Activated T-cell treated with anti-CD3 and anti-CD28 coated beads for 4 hours (primary cell): ENCODE data around the gene MAGI3.

ENCODE experiments used
- DNase-seq: peaks from one replicate; pipeline ENCODE4 v3.0.0-alpha.2; 2020

Gene MAGI3

DNA sequence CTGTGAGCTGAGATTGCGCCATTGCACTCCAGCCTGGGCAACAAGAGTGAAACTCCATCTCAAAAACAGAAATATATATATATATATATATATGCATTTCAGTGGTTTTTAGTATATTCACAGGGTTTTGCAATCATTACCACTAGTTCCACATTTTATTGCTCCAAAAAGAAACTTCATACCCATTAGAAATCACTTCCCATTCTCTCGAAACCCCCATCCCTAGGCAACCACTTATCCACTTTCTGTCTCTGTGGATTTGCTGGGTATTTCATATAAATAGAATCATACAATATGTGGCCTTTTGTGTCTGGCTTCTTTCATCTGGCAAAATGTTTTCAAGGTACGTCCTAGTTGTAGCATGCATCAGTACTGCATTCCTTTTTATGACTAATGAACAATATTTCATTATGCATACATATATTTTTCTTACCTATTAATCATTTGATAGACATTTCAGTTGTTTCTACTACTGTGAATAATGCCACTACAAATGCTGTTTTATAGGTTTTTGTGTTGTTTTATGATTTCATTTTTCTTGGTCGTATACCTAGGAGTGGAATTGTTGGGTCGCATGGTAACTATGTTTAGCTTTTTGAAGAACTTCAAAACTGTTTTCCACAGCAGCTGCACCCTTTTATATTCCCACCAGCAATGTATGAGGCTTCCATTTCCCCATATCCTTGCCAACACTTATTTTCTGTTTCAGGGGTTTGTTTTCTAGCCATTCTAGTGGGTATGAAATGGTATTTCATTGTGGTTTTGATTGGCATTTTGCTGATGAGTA is 273.0 kb downstream of the MAGI3 start:
- no peak for DNase-seq

GRCh38 chr1:113665071-113665470 is 274.8 kb downstream of the MAGI3 start:
- no peak for DNase-seq

GRCh38 chr1:113666126-113666525 is 275.8 kb downstream of the MAGI3 start:
- DNase-seq, result no peak

GRCh38 chr1:113669988-113670387 is 279.7 kb downstream of the MAGI3 start:
- DNase-seq, result no peak

DNA sequence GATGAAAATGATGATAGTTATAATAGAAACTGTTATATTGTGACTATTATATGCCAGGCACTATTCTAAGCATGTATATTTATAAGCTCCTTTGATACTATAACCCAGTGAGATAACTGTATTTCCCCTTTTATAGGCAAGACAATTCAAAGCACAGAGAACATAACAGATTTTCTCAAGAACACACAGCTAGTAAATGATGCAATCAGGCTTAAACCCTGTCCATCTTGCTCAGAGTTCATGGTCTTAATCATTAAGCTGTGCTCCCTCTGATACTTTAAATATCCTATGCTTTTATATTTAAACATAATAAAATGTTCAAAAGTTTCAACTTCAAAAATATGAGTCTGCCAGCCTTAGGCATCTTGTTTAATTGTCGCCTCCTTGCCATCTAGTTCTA is 280.3 kb downstream of the MAGI3 start:
- DNase-seq, result no peak

DNA sequence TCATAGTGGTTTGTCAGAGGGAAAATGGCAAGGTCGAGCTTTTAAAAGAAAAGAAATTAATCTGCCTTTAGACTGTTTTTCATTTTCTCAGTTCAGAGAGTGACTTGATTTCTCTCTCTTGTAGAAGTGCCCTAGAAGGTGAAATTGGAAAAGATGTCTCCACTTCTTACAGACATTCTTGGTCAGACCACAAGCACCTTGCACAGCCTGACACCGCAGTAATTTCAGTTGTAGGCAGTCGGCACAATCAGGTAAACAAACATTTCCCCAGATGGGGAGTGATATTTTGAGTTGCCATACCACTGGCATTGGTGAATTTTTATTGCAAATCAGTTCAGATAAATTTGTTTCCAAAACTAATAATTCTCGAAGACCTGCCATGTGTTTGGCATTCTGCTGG is 282.2 kb downstream of the MAGI3 start:
- DNase-seq, result no peak

DNA sequence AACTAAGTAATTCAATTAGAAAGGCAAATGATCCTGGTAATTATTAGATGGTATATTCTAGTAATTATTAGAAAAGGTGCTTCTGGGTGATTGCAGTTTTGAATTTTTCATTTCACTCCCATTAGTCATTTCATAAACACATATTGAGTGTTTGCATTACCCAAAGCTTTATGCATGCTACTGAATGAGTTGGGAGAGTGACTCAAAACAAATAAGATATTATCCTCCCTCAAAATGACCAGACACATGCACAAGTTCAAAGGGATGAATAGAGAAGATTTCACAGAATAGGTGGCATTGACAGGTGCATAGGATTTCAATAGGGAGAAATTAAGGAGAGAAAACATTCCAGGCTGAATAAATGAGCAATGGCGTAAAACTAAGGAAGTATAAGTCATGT is 284.3 kb downstream of the MAGI3 start:
- DNase-seq, result no peak

- DNase-seq, result no peak
Measured at GRCh38 chr1:113675302-113675701, 285.0 kb downstream of the MAGI3 start.

DNA sequence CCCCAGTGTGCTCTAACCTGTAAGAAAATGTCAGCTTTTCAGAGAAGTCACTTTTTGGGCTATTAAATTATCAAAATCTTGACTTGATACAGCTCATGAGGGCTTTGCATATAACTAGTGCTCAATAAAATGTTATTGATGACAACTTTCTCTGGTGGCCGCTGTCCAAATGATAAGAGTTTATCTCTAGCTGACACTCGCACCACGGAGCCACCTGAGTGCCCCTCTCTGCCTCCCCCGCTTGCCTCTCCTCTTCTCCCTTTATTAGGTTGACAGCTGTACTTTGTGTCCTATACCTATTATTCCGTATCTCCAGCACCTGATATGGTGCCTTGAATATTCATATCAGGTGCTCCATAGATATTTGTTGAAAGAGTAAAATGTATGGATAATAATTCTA is 286.2 kb downstream of the MAGI3 start:
- no peak for DNase-seq

DNA sequence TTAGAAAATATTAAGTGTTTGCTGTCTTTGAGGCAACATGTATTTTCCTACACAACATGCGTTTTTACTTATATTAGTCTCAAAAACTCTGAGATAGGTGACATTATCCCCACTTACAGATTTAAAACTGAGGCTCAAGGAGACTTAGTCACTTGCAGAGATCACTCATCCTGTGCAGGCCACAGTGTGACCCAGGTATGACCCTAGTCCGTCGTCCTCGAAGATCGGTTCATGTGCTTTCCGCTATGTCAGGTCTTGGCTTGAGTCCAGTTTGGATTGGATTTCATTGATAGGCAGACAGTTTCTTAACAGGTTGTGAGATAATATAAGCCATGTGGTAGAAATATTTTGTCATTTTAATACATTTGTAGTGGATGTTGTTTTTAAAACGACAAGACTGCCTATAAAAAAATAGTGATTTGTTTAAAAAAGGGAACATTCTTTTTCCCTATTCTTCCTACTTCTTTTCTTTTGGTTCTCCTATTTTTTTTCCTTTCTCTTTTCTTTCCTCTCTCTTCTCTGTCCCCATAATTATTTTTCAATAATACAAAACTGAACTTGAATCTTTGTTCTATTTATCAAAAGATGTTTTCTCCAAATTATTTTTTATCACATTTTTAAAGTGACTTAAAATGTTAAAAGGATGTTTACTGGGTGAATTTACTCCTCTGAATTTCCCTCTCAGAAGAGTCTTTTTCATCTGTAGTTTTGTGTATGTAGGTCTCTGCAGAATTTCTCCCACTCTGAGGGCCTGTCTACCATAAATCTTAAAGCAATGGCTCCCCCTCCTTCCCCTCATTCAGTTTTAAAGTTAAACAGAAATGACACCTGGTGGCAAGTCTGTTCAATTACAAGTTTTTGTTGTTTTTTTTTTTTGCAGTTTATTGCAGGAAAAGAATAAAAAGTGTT is 287.2 kb downstream of the MAGI3 start:
- DNase-seq, result no peak

- DNase-seq, result no peak
Measured at GRCh38 chr1:113678159-113678469, 287.8 kb downstream of the MAGI3 start.

DNA sequence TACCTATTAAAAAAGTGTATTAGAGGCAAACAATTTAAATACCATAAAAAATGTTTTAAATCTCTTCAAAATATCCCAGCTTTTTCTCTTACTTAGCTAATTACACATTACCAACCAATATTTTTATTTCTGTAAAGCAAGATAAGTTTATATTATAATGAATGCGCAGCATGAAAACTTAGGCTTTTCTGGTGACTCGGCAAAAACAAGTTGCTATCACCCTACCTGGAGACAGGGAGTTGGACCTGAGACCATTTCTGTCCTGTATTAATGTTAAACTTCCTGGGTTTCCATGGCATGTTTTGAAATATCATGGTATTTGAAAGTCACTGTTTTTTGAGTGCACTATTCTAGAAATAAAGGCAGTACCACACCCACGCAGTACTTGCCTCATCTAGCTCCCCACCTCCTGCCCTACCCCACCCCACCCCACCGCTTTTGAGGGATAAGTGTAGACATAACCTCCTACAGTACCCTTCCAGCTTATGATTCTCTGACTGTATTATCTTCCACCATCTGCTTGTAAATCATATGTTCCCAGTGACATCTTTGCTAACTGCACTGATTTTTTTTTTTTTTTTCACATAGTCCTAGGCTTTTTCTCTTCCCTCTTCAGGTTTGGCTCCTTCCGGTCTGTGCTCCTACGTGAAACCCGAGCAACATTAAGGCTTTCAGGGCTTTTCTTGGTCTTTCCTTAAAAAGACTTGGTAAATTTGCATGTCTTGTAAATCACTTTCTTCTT is 291.5 kb downstream of the MAGI3 start:
- DNase-seq, result no peak

GRCh38 chr1:113683384-113684152 is 293.3 kb downstream of the MAGI3 start:
- DNase-seq, result no peak

- no peak for DNase-seq
Measured at GRCh38 chr1:113684153-113684541, 293.8 kb downstream of the MAGI3 start.

DNA sequence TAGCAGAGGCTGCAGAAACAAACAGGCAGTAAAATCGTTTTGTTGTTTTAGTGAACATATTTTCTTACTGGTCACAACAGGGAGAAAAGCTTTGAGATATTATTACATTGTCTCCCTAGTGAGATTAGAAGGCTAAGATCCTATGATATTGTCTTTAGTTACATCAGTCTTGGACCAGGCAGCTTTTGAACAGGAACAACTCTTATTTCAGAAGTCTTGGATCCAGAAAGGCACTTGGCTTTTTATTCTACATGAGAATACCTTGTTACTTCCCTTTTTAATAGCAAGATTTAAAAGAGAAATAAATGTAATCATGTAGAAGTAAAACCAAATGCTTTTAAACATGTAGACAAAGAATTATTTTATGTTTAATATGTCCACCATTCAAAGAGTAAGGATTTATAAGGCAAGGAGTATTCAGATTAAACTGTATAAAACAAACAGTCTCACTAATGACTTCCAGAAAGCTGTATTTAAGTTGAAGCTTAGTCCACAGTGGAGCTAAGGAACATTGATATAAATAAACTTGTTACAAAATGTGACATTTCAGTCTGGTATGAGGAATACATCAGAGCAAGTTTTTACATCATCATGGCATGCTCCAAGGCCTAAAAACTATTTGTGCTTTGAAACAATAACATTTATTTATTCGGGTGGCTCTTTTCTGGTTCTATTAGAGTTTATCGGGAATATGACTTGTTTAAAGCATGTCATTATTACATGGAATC is 296.7 kb downstream of the MAGI3 start:
- no peak for DNase-seq

DNA sequence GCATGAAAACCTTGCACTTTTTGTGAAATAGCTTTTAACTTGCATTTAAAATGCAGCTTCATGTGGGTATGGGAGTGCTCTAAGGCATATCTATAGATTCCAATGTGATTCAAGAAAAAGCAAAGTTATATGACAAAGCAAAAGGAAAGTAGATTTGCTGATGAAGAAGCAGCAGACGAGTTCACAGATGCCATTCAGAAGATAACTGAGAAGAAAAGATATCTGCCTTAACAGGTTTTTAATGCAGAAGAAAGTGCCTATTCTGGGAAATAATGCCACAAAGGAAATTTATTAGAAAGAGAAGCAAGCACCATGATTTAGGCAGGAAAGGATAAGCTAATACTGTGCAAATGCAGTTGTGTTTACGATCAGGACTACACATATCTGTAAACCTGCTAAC is 300.9 kb downstream of the MAGI3 start:
- DNase-seq, result no peak

DNA sequence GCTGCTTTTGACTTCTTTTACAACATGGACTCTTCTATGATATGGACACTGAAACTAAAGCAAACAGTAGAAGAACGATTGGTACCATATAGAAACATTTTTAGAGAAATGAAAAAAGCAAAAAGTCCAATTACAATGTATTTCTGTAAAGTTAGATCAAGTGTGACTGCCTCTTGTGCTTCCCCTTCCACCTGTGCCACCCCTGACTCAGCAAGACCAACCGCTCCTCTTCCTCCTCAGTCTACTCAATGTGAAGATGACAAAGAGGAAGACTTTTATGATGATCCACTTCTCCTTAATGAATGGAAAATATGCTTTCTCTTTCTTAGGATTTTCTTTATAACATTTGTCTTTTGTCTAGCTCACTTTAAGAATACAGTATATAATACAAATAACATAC is 302.0 kb downstream of the MAGI3 start:
- no peak for DNase-seq

- DNase-seq, result no peak
Measured at GRCh38 chr1:113692824-113693431, 302.6 kb downstream of the MAGI3 start.

DNA sequence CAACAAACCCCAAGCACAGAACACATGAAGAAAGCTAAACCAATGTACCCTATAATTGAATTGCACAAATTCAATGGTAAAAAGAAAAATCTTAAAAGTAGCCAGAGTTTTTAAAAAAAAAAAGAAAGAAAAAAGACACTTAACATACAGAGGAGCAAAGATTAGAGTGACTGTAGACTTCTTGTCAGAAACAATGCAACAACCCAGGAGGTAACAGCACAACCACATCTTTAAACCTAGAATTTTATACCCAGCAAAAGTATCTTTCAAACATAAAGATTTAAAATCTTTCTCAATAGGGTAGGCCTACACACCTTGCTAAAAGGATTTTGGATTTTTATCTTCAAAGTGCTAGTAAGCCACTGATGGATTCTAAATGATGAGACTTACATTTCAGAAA is 304.6 kb downstream of the MAGI3 start:
- DNase-seq, result no peak

- no peak for DNase-seq
Measured at GRCh38 chr1:113701429-113701828, 311.1 kb downstream of the MAGI3 start.

DNA sequence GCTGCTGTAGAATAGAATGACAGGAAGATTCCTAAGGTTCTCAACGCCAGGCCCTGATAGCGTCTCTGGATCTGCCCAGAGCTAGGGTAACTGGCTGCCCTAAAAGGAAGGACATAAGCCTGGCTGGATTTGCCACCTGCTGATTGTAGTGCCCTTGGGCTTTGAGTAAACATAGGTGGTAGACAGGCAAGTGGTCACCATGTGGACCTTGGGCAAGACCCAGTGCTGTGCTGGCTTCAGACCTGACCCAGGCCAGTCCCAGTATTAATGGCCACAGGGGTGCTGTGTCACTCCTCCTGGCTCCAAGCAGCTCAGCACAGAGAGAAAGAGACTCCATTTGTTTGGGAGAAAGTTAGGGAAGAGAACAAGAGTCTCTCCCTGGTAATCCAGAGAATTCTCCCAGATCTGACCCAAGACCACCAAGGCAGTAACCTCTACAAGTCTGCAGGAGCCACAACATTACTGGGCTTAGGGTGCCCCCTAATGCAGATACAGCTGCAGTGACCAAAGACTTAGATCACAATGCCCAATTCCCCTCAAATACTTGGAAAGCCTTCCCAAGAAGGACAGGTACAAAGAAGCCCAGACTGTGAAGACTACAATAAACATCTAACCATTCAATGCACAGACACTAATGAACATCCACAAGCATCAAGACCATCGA is 324.4 kb downstream of the MAGI3 start:
- DNase-seq, result no peak
